DND-41 (cell line): ENCODE measurements around the gene CIROP.
A peak's percentile ranks its signal among the peaks of the same experiment; 100 is the strongest.

Experiments
- ATAC-seq: fragments of 200-7000 bp; cut with Tn5 transposase; 3 replicates; pipeline ENCODE4 v1.9.1; 2021; ENCODE audit warnings: low read depth; ENCODE audit not compliant: insufficient read depth
- DNase-seq: peaks from one replicate; pipeline ENCODE4 v3.0.0-alpha.2; 2020
- H2AFZ ChIP-seq: 2 replicates; pipeline ENCODE4 v1.6.0; 2012; ENCODE audit warnings: low read depth, low read length
- H3K27ac ChIP-seq: 2 replicates; pipeline ENCODE4 v1.5.1; 2012; ENCODE audit warnings: low read length, inconsistent platforms
- H3K27me3 ChIP-seq: fragments of 200-600 bp; sonication (generic); 2 replicates; pipeline ENCODE4 v1.6.0; 2012; ENCODE audit warnings: low read length, mild to moderate bottlenecking, inconsistent platforms; ENCODE audit not compliant: insufficient read depth, poor library complexity
- H3K36me3 ChIP-seq: 2 replicates; pipeline ENCODE4 v1.5.1; 2012; ENCODE audit warnings: low read length, inconsistent platforms; ENCODE audit not compliant: insufficient read depth
- H3K4me1 ChIP-seq: 2 replicates; pipeline ENCODE4 v1.5.1; 2012; ENCODE audit warnings: mild to moderate bottlenecking, low read length; ENCODE audit not compliant: insufficient read depth
- H3K4me2 ChIP-seq: 2 replicates; pipeline ENCODE4 v1.6.0; 2012; ENCODE audit warnings: mild to moderate bottlenecking, moderate library complexity, low read length, inconsistent platforms; ENCODE audit not compliant: insufficient read depth
- H3K4me3 ChIP-seq, 2 experiments: fragments of 200-600 bp in 1 of 2; shearing (Covaris generic) in 1 of 2; 2 replicates each; pipeline ENCODE4 v1.5.1; 2012 to 2016; ENCODE audit warnings: inconsistent platforms in 2 of 2, low read length in 2 of 2, mild to moderate bottlenecking in 2 of 2, low read depth in 1 of 2, moderate library complexity in 1 of 2
- H3K79me2 ChIP-seq: 2 replicates; pipeline ENCODE4 v1.6.0; 2012; ENCODE audit warnings: low read length, inconsistent platforms; ENCODE audit not compliant: insufficient read depth
- H3K9ac ChIP-seq: 2 replicates; pipeline ENCODE4 v1.6.0; 2012; ENCODE audit warnings: low read depth, mild to moderate bottlenecking, inconsistent platforms, low read length, moderate library complexity
- H3K9me3 ChIP-seq: 2 replicates; pipeline ENCODE4 v1.5.1; 2012; ENCODE audit warnings: low read length, moderate library complexity, mild to moderate bottlenecking, inconsistent platforms; ENCODE audit not compliant: insufficient read depth, severe bottlenecking
- H4K20me1 ChIP-seq: 2 replicates; pipeline ENCODE4 v1.6.0; 2012; ENCODE audit warnings: low read length; ENCODE audit not compliant: insufficient read depth
- CTCF ChIP-seq: IDR thresholded peaks from 2 replicates; pipeline ENCODE4 v1.5.1; 2012; ENCODE audit warnings: borderline replicate concordance, low read length, moderate library complexity, mild to moderate bottlenecking; ENCODE audit not compliant: poor library complexity, severe bottlenecking; ENCODE audit errors: extremely low read depth
- EZH2 ChIP-seq: IDR thresholded peaks from 3 replicates; pipeline ENCODE4 v1.6.1; 2012; ENCODE audit warnings: borderline replicate concordance, low read depth, mild to moderate bottlenecking, moderate library complexity, low read length, inconsistent platforms; ENCODE audit not compliant: severe bottlenecking

CIROP gene

GRCh38 chr14:23066855-23067744 lies 37.7 kb downstream of the CIROP start:
- Histone ChIP-seq H3K27me3 (no peaks in the 10 kb centered on the region), H3K79me2 (peaks cover 57% of the 10 kb centered on the region), H2AFZ (no peak overlapping the region), H3K9me3 (no peaks in the 10 kb centered on the region), H3K27ac (no peak overlapping the region), H4K20me1 (peaks cover 43% of the 10 kb centered on the region), H3K4me2 (no peak overlapping the region), H3K4me3 (no peak overlapping the region), H3K4me1 (peaks cover 32% of the 10 kb centered on the region), H3K36me3 (peaks cover 80% of the 10 kb centered on the region), H3K9ac (0 out of 2 replicates have a peak overlapping the region, but pooled peaks have one; percentile 5)
- ATAC-seq = no peak
- DNase-seq = no peak
- no peak for TF ChIP-seq EZH2
- TF ChIP-seq CTCF = no peak

GRCh38 chr14:23066368-23066767 lies 38.4 kb downstream of the CIROP start:
- H3K4me3 ChIP-seq = no peak overlapping the region
- ATAC-seq (no peak), DNase-seq (no peak)
- H2AFZ ChIP-seq = no peak overlapping the region
- H3K9ac ChIP-seq = 0 out of 2 replicates have a peak overlapping the region, but pooled peaks have one; percentile 5
- peaks cover 43% of the 10 kb centered on the region for H4K20me1 ChIP-seq
- TF ChIP-seq EZH2 = no peak
- no peak for TF ChIP-seq CTCF
- peaks cover 51% of the 10 kb centered on the region for H3K79me2 ChIP-seq
- no peaks in the 10 kb centered on the region for H3K27me3 ChIP-seq
- peaks cover 82% of the 10 kb centered on the region for H3K36me3 ChIP-seq
- no peak overlapping the region for H3K4me2 ChIP-seq
- H3K4me1 ChIP-seq = peaks cover 26% of the 10 kb centered on the region
- H3K27ac ChIP-seq = no peak overlapping the region
- no peaks in the 10 kb centered on the region for H3K9me3 ChIP-seq

- no peak for DNase-seq
- no peak overlapping the region for H3K27ac ChIP-seq
- H3K4me1 ChIP-seq = peaks cover 4% of the 10 kb centered on the region
- no peaks in the 10 kb centered on the region for H3K9me3 ChIP-seq
- H4K20me1 ChIP-seq = peaks cover 39% of the 10 kb centered on the region
- ATAC-seq = no peak
- H3K27me3 ChIP-seq = no peaks in the 10 kb centered on the region
- H2AFZ ChIP-seq = no peak overlapping the region
- H3K9ac ChIP-seq = no peak overlapping the region
- H3K4me2 ChIP-seq = no peak overlapping the region
- H3K79me2 ChIP-seq = peaks cover 24% of the 10 kb centered on the region
- TF ChIP-seq CTCF (no peak), EZH2 (no peak)
- no peak overlapping the region for H3K4me3 ChIP-seq
- H3K36me3 ChIP-seq = peaks cover 94% of the 10 kb centered on the region
These were observed 41.2 kb downstream of the CIROP start for GRCh38 chr14:23063601-23064000.
